ENCODE data around the gene ZNF446.
"Not testable (repeated sequence)": the region's sequence is repeated elsewhere in the genome, so short reads cannot be mapped to it uniquely, and the experiment has no call there.

The ZNF446 gene

GRCh38 chr19:58470837-58471543, 5.2 kb upstream of the ZNF446 start:
- not testable (repeated sequence) for FAIRE-seq

GRCh38 chr19:58471736-58472135, 4.4 kb upstream of the ZNF446 start:
- no peak for FAIRE-seq

GRCh38 chr19:58473775-58474174, 2.4 kb upstream of the ZNF446 start:
- no peak for FAIRE-seq

- FAIRE-seq: no peak
These were observed 1.7 kb upstream of the ZNF446 start for GRCh38 chr19:58474291-58474996.

GRCh38 chr19:58474997-58475713, 997 bp upstream of the ZNF446 start:
- FAIRE-seq: no peak

- no peak for FAIRE-seq
These were observed 405 bp downstream of the ZNF446 start for GRCh38 chr19:58476498-58477015.

GRCh38 chr19:58477130-58477529, 978 bp downstream of the ZNF446 start:
- no peak for FAIRE-seq

GRCh38 chr19:58477871-58478270, 1.7 kb downstream of the ZNF446 start:
- no peak for FAIRE-seq

- FAIRE-seq: no peak
These were observed 3.2 kb downstream of the ZNF446 start for GRCh38 chr19:58479303-58479702.

- FAIRE-seq: no peak
These were observed 3.8 kb downstream of the ZNF446 start for GRCh38 chr19:58479736-58480480.

GRCh38 chr19:58480481-58480830, 4.3 kb downstream of the ZNF446 start:
- no peak for FAIRE-seq

- no peak for FAIRE-seq
These were observed 4.7 kb downstream of the ZNF446 start for GRCh38 chr19:58480831-58481230.

GRCh38 chr19:58482372-58482771, 6.2 kb downstream of the ZNF446 start:
- FAIRE-seq: no peak

- no peak for FAIRE-seq
These were observed 7.6 kb downstream of the ZNF446 start for GRCh38 chr19:58483776-58484175.

- FAIRE-seq: not testable (repeated sequence)
These were observed 8.2 kb downstream of the ZNF446 start for GRCh38 chr19:58484349-58484748.

GRCh38 chr19:58491393-58491792, 15.2 kb downstream of the ZNF446 start:
- no peak for FAIRE-seq

- no peak for FAIRE-seq
These were observed 16.1 kb downstream of the ZNF446 start for GRCh38 chr19:58492265-58492664.

- FAIRE-seq: no peak
These were observed 21.6 kb downstream of the ZNF446 start for GRCh38 chr19:58497634-58498170.

- no peak for FAIRE-seq
These were observed 22.3 kb downstream of the ZNF446 start for GRCh38 chr19:58498316-58499020.

GRCh38 chr19:58499021-58499927, 23.1 kb downstream of the ZNF446 start:
- FAIRE-seq: no peak

GRCh38 chr19:58500242-58500641, 24.1 kb downstream of the ZNF446 start:
- no peak for FAIRE-seq

Measured in A204.1 (cell line).